Measurements from ENCODE around the gene IL19. TPM values are rescaled to one million over a fixed set of nuclear protein-coding genes. Genes with fewer than 3 reads are reported as not detected.

The IL19 gene
- total and polyA plus RNA-seq, 9 of the 15 experiments (the other 6 are each of a cell fraction or from before 2014, with no cell fraction given), result not detected

GRCh38 chr1:206725109-206725963 lies 45.2 kb upstream of the IL19 start:
- in situ Hi-C loops (cut with MboI) (no loop called here), intact Hi-C loops (cut with micrococcal nuclease) (loop anchor here (2.0 to 5.0 kb wide), 2 partner anchors 61 to 257 kb away; no protein-coding TSS in a partner anchor)
- Histone ChIP-seq H3K4me1 (replicated peaks in 1 of 2; ENCODE audit: control insufficient read depth in 2 of 2, insufficient read depth in 2 of 2, low read length in 2 of 2) (peaks cover 19 to 27% of the 10 kb centered on the region in 2 experiments), H3K27me3 (ENCODE audit: control insufficient read depth in 2 of 2, insufficient read depth in 2 of 2, low read length in 2 of 2) (no peaks in the 10 kb centered on the region), H3K79me2 (ENCODE audit: control insufficient read depth, insufficient read depth, low read length) (peaks cover 53% of the 10 kb centered on the region), H3K36me3 (ENCODE audit: control insufficient read depth, insufficient read depth, low read length) (peaks cover 19% of the 10 kb centered on the region), H3K4me3 (no peak overlapping the region), H3K9me1 (ENCODE audit: control insufficient read depth, insufficient read depth, low read length) (peaks cover 18% of the 10 kb centered on the region), H3K9ac (ENCODE audit: insufficient read depth in 1 of 2, low read depth in 2 of 2, low read length in 2 of 2) (no peak overlapping the region), H4K20me1 (replicated peaks; ENCODE audit: control insufficient read depth, insufficient read depth, low read length) (peaks cover 35% of the 10 kb centered on the region), H3K9me3 (replicated peaks; ENCODE audit: control insufficient read depth, insufficient read depth, low read depth, low read length) (no peaks in the 10 kb centered on the region), H2AFZ (ENCODE audit: low read depth, low read length) (no peak overlapping the region), H3K27ac (ENCODE audit: extremely low read depth, low read depth, low read length) (no peak overlapping the region), H3K4me2 (ENCODE audit: insufficient read depth, low read length) (no peak overlapping the region)
- no TSS peak for BruUV-seq (replicated peaks)
- peak; percentile 88 for ATAC-seq
- WGBS (ENCODE audit: insufficient coverage, low coverage, missing lambda C conversion rate), result 52% methylated on average over 9 of the region's 9 CpGs
- ChIA-PET POLR2A (interaction anchor here (0.6 to 1.7 kb wide), 5 partner anchors 10 to 191 kb away, joined by 3 to 9 read pairs (median 3); no protein-coding TSS in a partner anchor), CTCF (ENCODE audit: low intra/inter-chr PET ratio) (interaction anchor here (0.8 to 2.7 kb wide), 7 partner anchors 8 to 772 kb away, joined by 3 to 33 read pairs (median 3); no protein-coding TSS in a partner anchor)
- FAIRE-seq, result peak; percentile 79
- DNase-seq (ENCODE audit: extremely low read depth in 1 of 4, low spot score in 3 of 4), result peak; percentile 69 to 82 (median 72)
- TF ChIP-seq CTCFL (IDR thresholded peaks at IDR 0.05; ENCODE audit: borderline replicate concordance, insufficient read depth, low read depth, low read length, poor library complexity, severe bottlenecking), result peak; percentile 75
- no peak for TF ChIP-seq BCLAF1 (IDR thresholded peaks at IDR 0.05; ENCODE audit: borderline replicate concordance in 1 of 2, control insufficient read depth in 1 of 2, low read depth in 2 of 2, low read length in 1 of 2)
- no peak for TF ChIP-seq ZNF12 (CRISPR knock-in tag; IDR thresholded peaks at IDR 0.05)
- TF ChIP-seq MXD1 (CRISPR knock-in tag; IDR thresholded peaks at IDR 0.05; ENCODE audit: borderline replicate concordance, poor library complexity, severe bottlenecking), result no peak
- no peak for TF ChIP-seq ZNF644 (tag; IDR thresholded peaks at IDR 0.05; ENCODE audit: low read depth)
- no peak for TF ChIP-seq ZNF696 (CRISPR knock-in tag; conservative IDR thresholded peaks at IDR 0.05)
- no peak for TF ChIP-seq ATF3 (IDR thresholded peaks at IDR 0.05)
- 0 out of 2 replicates have a peak, but pooled peaks have one; percentile 44 for TF ChIP-seq ATF3 (CRISPR knock-in tag; conservative IDR thresholded peaks at IDR 0.05)
- no peak for TF ChIP-seq SIRT6 (IDR thresholded peaks at IDR 0.05; ENCODE audit: low read depth, low read length)
- no peak for TF ChIP-seq ZNF354B (CRISPR knock-in tag; IDR thresholded peaks at IDR 0.05)

Measured in K562 (cell line).